Lower lobe of right lung (tissue), 2 donors: Measurements from ENCODE around the gene MPRIP. TPM values are rescaled to one million over a fixed set of nuclear protein-coding genes. Genes with fewer than 3 reads are reported as not detected.

Source experiments
- ATAC-seq, 2 donors: fragments of 200-7000 bp; cut with Tn5 transposase; one replicate each; pipeline ENCODE4 v1.9.1; 2020 to 2022; ENCODE audit warnings: mild to moderate bottlenecking in 2 of 2, moderate library complexity in 2 of 2
- DNase-seq: peaks from one replicate; pipeline ENCODE4 v3.0.0-alpha.2; 2020
- H3K27ac ChIP-seq: fragments of 200-600 bp; one replicate; pipeline ENCODE4 v1.8.0; 2022
- H3K27me3 ChIP-seq: fragments of 200-600 bp; one replicate; pipeline ENCODE4 v1.8.0; 2022; ENCODE audit warnings: low read depth
- H3K36me3 ChIP-seq: fragments of 200-600 bp; one replicate; pipeline ENCODE4 v1.8.0; 2022; ENCODE audit warnings: mild to moderate bottlenecking
- H3K4me1 ChIP-seq: fragments of 200-600 bp; one replicate; pipeline ENCODE4 v1.8.0; 2022
- H3K4me3 ChIP-seq: fragments of 200-600 bp; one replicate; pipeline ENCODE4 v1.8.0; 2022; ENCODE audit warnings: mild to moderate bottlenecking
- H3K9me3 ChIP-seq: fragments of 200-600 bp; one replicate; pipeline ENCODE4 v1.8.0; 2022
- CTCF ChIP-seq: fragments of 200-600 bp; IDR thresholded peaks from one replicate; pipeline ENCODE4 v1.8.0; 2022; ENCODE audit warnings: antibody characterized with exemption, mild to moderate bottlenecking
- intact Hi-C: fragments of 100-400 bp; cut with DNase I; formaldehyde crosslinking; loops from one replicate; pipeline ENCODE4 v1.11.0; 2022
- total RNA-seq: library from RNA; stranded (reverse); fragmentation: NEBNext Ultra II Directional; extraction: Animal tissue kit (Norgen Biotek cat#: 25700); gene quantifications from one replicate; pipeline ENCODE4 v1.2.1, GENCODE V29; 2021
- donor health status: DM: no; HTN: yes; CAD: no; lungs with severe emphysema.

The MPRIP gene
- total RNA-seq, 1 donor from 2014 or later = 232 TPM

- intact Hi-C loops = no loop called here
- no peak overlapping the region for H3K27ac ChIP-seq
These were observed 97.8 kb downstream of the MPRIP start for GRCh38 chr17:17139972-17140589.

GRCh38 chr17:17140590-17140980, 98.3 kb downstream of the MPRIP start:
- H3K4me3 ChIP-seq = no peak overlapping the region
- peaks cover 9% of the 10 kb centered on the region for H3K4me1 ChIP-seq
- peaks cover 100% of the 10 kb centered on the region for H3K36me3 ChIP-seq
- no peak for DNase-seq
- no peaks in the 10 kb centered on the region for H3K9me3 ChIP-seq
- no peak for ATAC-seq
- no peak for TF ChIP-seq CTCF
- intact Hi-C loops = no loop called here
- no peaks in the 10 kb centered on the region for H3K27me3 ChIP-seq
- H3K27ac ChIP-seq = peak overlapping the region; percentile 33

More at GRCh38 chr17:17139972-17140589, 97.8 kb downstream of the MPRIP start:
- no peak for ATAC-seq
- Histone ChIP-seq H3K4me3 (no peak overlapping the region), H3K4me1 (peaks cover 9% of the 10 kb centered on the region), H3K27me3 (no peaks in the 10 kb centered on the region), H3K36me3 (peaks cover 100% of the 10 kb centered on the region), H3K9me3 (no peaks in the 10 kb centered on the region)
- TF ChIP-seq CTCF = no peak
- no peak for DNase-seq

DNA sequence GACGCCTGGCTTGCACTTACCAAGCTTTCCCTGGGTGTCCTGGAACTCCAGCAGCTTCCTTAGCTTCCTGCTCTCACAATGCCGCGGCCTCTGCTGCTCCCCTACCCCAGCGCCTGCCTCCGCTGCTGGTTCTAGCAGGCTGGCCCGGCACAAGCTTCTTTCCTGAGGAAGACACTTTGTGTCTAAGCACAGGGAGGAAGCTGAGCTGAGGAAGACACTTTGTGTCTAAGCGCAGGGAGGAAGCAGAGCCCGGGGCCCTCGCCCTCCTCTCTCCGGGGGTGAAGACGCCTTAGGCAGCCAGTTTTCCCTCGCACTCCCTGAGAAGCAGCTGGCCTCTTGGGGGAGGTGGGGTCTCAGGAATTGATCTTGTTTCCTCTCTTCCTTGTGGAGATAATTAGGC, 99.0 kb downstream of the MPRIP start:
- DNase-seq (no peak), ATAC-seq (no peak)
- no peak for TF ChIP-seq CTCF
- Histone ChIP-seq H3K27me3 (no peaks in the 10 kb centered on the region), H3K36me3 (peaks cover 100% of the 10 kb centered on the region), H3K9me3 (no peaks in the 10 kb centered on the region), H3K4me3 (no peak overlapping the region), H3K27ac (peak overlapping the region; percentile 11), H3K4me1 (peaks cover 9% of the 10 kb centered on the region)
- intact Hi-C loops = no loop called here

DNA sequence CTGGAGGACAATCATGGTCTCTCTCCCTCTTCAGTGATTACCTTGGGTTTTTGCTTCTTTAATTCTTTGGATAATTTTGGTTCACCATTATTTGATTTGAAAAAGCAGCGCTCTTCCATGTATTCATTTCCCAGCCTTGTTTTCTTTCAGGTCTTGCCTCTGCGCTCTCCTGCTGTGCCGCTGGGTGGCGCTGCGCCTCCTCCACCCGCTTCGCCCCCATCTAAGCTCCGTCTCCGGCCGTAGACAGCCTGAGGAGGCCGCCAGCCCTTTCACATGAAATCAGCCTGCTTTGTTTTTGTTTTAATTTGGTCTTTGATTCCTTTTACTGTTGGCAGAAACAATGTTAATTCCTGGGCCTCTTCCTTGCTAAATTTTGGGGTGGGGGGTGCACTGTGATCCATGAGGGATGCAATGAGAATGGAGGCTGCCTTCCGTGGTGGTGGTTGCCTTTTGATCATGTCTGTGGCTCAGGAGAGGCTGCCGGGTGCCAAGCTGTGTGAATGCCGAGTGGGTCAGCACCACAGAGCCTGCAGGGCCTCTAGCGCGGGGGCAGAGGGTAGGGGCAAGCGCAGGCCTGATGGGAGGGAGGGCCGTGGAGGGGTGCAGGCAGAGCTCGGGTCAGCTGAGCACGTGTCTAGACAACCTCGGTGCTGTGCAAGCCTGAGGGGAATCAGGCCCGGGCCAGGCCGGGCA, 99.7 kb downstream of the MPRIP start:
- no peaks in the 10 kb centered on the region for H3K9me3 ChIP-seq
- H3K27ac ChIP-seq = peak overlapping the region; percentile 11
- TF ChIP-seq CTCF = peak; percentile 72
- ATAC-seq (peak; percentile 44 to 53), DNase-seq (no peak)
- peaks cover 9% of the 10 kb centered on the region for H3K4me1 ChIP-seq
- H3K27me3 ChIP-seq = no peaks in the 10 kb centered on the region
- peaks cover 100% of the 10 kb centered on the region for H3K36me3 ChIP-seq
- H3K4me3 ChIP-seq = no peak overlapping the region
- intact Hi-C loops = no loop called here

- ATAC-seq (no peak), DNase-seq (no peak)
- H3K9me3 ChIP-seq = no peaks in the 10 kb centered on the region
- intact Hi-C loops = no loop called here
- TF ChIP-seq CTCF = no peak
- no peaks in the 10 kb centered on the region for H3K27me3 ChIP-seq
- no peak overlapping the region for H3K4me3 ChIP-seq
- H3K27ac ChIP-seq = no peak overlapping the region
- H3K4me1 ChIP-seq = peaks cover 9% of the 10 kb centered on the region
- peaks cover 100% of the 10 kb centered on the region for H3K36me3 ChIP-seq
These were observed 100.3 kb downstream of the MPRIP start for GRCh38 chr17:17142556-17142955.
